ENCODE results near the gene NSD2.

Gene NSD2

DNA sequence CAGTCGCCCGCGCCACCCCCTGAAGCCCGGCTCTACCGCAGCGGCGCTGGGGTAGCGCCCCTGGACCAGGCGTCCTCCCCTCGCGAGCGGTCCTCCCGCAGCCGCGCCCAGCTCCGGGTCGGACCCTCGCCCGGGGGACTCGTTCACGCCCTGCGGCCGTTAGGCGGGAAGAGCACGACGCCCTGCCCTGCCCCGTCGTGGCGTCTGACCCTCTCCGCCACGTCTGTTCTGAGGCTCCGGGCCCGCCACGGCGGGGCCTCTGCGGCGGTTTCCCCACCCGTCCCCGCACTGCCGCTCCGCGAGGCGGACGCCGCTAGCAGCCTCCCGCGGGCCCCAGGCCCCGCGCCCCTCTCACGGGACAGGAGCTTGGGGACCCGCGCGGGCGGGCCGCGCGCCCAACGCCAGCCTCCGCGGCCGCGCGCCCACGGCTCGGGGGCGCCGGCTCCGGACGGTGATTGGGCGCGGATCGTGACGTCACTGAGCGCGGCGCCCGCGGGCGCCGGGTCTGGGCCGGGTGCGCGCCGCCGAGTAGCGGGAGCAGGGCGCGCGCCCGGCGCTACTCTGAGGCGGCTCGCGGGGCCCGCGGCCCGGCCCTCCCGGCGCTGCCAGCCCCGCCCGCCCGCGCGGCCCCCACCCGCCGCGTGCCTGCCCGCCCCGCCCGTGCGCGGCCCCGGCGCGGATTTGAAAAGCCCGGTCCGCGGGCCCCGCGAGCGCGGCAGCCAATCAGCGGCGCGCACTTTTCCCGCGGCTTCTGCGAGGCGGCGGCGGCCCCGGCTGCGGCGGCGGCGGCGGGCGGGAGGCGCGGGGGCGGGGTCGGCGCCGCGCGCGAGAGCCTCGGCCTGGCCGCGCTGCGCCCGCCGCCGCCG, at the start of gene NSD2:
TSS of gene NSD2 (plus strand) at position 816 of the 866 bp plus-strand sequence. CDS start 29,262 bp downstream, outside the sequence.
- peak; percentile 82 to 91 for DNase-seq (ENCODE audit: low read depth in 2 of 2)
- TF ChIP-seq CTCF (IDR thresholded peaks at IDR 0.05; ENCODE audit: low read depth, low read length) = no peak
- H3K4me3 ChIP-seq (replicated peaks in 1 of 2; ENCODE audit: low read depth in 2 of 2, low read length in 2 of 2) = peak within 1 kb of the TSS; percentile 55 to 72

GRCh38 chr4:1821679-1822567, 49.3 kb upstream of the NSD2 start:
- H3K4me3 ChIP-seq (replicated peaks in 1 of 2; ENCODE audit: low read depth in 2 of 2, low read length in 2 of 2) = no peak overlapping the region
- DNase-seq (ENCODE audit: low read depth in 2 of 2) = no peak
- TF ChIP-seq CTCF (IDR thresholded peaks at IDR 0.05; ENCODE audit: low read depth, low read length) = no peak

DNA sequence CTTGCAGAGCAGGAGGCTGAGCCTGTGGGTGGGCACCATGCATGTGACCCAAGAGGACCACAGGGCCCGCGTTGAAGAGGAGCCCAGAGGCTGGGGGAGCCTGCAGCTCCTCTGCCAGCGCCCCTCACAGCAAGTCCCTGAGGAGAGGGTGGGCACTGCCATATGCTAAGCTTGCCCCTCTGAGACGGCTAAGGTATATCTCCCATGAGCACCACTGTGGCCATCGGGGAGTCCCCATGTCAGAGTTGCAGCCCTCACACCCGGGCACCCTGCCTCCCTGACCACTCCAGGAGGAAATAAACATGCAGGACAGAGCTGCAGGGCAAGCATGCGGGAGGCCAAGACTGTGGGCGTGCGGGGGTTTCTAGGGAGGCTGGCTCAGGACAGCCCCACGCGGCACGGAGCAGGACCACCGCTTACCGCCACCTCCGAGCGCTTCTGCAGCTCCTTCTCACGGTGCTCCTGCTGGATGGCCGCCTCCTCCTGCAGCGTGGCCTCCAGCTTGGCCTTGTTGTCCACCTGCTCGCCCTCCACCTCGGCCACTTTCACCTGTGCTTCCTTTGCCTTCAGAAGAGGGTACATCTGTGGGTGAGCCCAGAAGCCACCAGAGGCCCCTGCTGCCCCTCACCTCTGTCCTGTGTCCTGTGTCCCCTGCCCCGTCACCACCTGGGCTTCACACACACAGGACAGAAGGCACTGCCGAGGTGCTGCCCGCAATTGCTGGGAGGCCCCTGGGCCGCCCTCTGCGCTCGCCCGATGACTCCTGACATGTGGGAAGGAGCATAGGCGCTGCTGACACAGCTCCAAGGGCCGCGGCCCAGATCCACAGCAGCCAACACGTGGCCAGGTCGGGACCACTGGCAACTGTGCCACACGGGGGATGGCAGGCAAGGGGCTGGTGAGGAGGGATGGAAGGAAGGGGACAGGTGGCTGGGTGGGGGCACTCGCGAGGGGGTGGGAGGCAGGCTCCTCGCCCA, 48.3 kb upstream of the NSD2 start:
- H3K4me3 ChIP-seq (replicated peaks in 1 of 2; ENCODE audit: low read depth in 2 of 2, low read length in 2 of 2) = no peak overlapping the region
- DNase-seq (ENCODE audit: low read depth in 2 of 2) = no peak
- no peak for TF ChIP-seq CTCF (IDR thresholded peaks at IDR 0.05; ENCODE audit: low read depth, low read length)

DNA sequence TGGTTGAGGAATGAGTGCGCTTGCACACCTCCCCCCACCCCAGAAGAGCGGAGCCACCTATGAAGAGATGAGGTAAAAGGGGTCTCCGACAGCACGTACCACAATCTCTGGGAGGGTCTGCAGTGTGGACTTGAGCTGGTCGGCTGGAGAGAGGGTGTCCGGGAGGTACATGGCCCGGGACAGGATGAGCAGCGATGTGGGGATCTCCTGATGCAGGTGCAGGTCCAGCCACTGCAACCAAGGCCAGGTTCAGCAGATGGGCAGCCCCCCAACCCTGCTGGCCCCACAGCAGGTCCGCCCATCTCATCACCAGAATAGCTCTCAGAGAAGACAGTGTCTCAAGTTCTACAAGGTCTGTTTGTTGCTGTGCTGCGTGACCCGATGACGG, 47.7 kb upstream of the NSD2 start:
- H3K4me3 ChIP-seq (replicated peaks in 1 of 2; ENCODE audit: low read depth in 2 of 2, low read length in 2 of 2) = no peak overlapping the region
- no peak for TF ChIP-seq CTCF (IDR thresholded peaks at IDR 0.05; ENCODE audit: low read depth, low read length)
- no peak for DNase-seq (ENCODE audit: low read depth in 2 of 2)

- no peak for DNase-seq (ENCODE audit: low read depth in 2 of 2)
- TF ChIP-seq CTCF (IDR thresholded peaks at IDR 0.05; ENCODE audit: low read depth, low read length) = no peak
- no peak overlapping the region for H3K4me3 ChIP-seq (replicated peaks in 1 of 2; ENCODE audit: low read depth in 2 of 2, low read length in 2 of 2)
Observed at GRCh38 chr4:1824746-1825145, 46.4 kb upstream of the NSD2 start.

DNA sequence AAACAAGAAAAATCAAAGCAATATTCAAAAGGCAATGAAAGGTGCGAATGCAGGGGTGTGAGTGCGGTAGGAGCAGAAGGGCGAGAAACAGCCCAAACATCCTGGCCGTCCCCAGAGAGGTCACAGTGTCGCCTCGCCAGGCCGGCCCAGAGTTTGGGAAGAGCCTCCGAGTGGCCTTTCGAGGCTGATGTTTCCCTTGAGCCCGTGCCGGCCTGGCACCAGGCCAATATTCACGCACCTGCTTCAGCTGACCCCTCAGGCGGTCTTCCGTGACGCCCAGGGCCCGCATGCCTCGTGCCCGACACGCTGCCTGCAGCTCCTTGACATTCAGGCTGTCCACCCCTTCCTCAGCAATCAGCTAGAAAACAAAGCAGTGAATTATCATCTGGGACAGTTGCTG, 45.9 kb upstream of the NSD2 start:
- TF ChIP-seq CTCF (IDR thresholded peaks at IDR 0.05; ENCODE audit: low read depth, low read length) = no peak
- no peak for DNase-seq (ENCODE audit: low read depth in 2 of 2)
- H3K4me3 ChIP-seq (replicated peaks in 1 of 2; ENCODE audit: low read depth in 2 of 2, low read length in 2 of 2) = no peak overlapping the region
